Skeletal muscle satellite cell (primary cell): ENCODE measurements around the gene GEMIN7. TPM values are rescaled to one million over a fixed set of nuclear protein-coding genes. Genes with fewer than 3 reads are reported as not detected.
A peak's percentile ranks its signal among the peaks of the same experiment; 100 is the strongest.

Source experiments
- H3K27me3 ChIP-seq: 2 replicates; pipeline ENCODE4 v1.7.0; 2013; ENCODE audit warnings: low read length; ENCODE audit not compliant: control insufficient read depth, insufficient read depth
- H3K36me3 ChIP-seq: 2 replicates; pipeline ENCODE4 v1.7.0; 2013; ENCODE audit warnings: mild to moderate bottlenecking, control low read depth, low read length; ENCODE audit not compliant: insufficient read depth
- H3K4me1 ChIP-seq: 2 replicates; pipeline ENCODE4 v1.7.0; 2013; ENCODE audit warnings: low read length; ENCODE audit not compliant: control insufficient read depth, insufficient read depth
- H3K4me2 ChIP-seq: 2 replicates; pipeline ENCODE4 v1.7.0; 2013; ENCODE audit warnings: mild to moderate bottlenecking, low read length
- H3K4me3 ChIP-seq: 2 replicates; pipeline ENCODE4 v1.7.0; 2013; ENCODE audit warnings: low read length
- H3K9ac ChIP-seq: 2 replicates; pipeline ENCODE4 v1.7.0; 2013; ENCODE audit warnings: mild to moderate bottlenecking, low read depth, low read length, moderate library complexity
- H3K9me3 ChIP-seq: replicated peaks from 2 replicates; pipeline ENCODE4 v1.7.0; 2013; ENCODE audit warnings: mild to moderate bottlenecking, control low read depth, low read length
- total RNA-seq: library from RNA; depleted of rRNA; stranded (reverse); fragments of >200 nt; gene quantifications from 2 replicates; pipeline ENCODE4 v1.2.3, GENCODE V29; 2012; rRNA removed

The GEMIN7 gene
- total RNA-seq = 20.8 and 29.7 TPM in 2 replicates

GRCh38 chr19:45079063-45079910, at the start of gene GEMIN7:
GEMIN7 (plus strand) TSS chr19:45079260; CDS start chr19:45090115, 10,855 bp downstream.
- H3K4me2 ChIP-seq = peak within 1 kb of the TSS; percentile 78
- H3K4me1 ChIP-seq = peaks cover 21% of the 10 kb centered on the region
- H3K36me3 ChIP-seq = peaks cover 7% of the 10 kb centered on the region
- H3K9me3 ChIP-seq = no peaks in the 10 kb centered on the region
- H3K4me3 ChIP-seq = peak within 1 kb of the TSS; percentile 94
- H3K9ac ChIP-seq = peak within 1 kb of the TSS; percentile 93
- no peaks in the 10 kb centered on the region for H3K27me3 ChIP-seq

GRCh38 chr19:45030825-45031224, 48.2 kb upstream of the GEMIN7 start:
- H3K27me3 ChIP-seq = no peaks in the 10 kb centered on the region
- H3K4me3 ChIP-seq = no peak overlapping the region
- no peaks in the 10 kb centered on the region for H3K4me1 ChIP-seq
- H3K9me3 ChIP-seq = no peaks in the 10 kb centered on the region
- H3K36me3 ChIP-seq = peaks cover 20% of the 10 kb centered on the region
- H3K4me2 ChIP-seq = no peak overlapping the region
- H3K9ac ChIP-seq = no peak overlapping the region

GRCh38 chr19:45032421-45032820, 46.6 kb upstream of the GEMIN7 start:
- Histone ChIP-seq H3K9me3 (no peaks in the 10 kb centered on the region), H3K4me1 (no peaks in the 10 kb centered on the region), H3K4me3 (no peak overlapping the region), H3K4me2 (no peak overlapping the region), H3K9ac (no peak overlapping the region), H3K27me3 (no peaks in the 10 kb centered on the region), H3K36me3 (peaks cover 20% of the 10 kb centered on the region)

- Histone ChIP-seq H3K9me3 (no peaks in the 10 kb centered on the region), H3K4me3 (no peak overlapping the region), H3K27me3 (no peaks in the 10 kb centered on the region), H3K4me2 (no peak overlapping the region), H3K9ac (no peak overlapping the region), H3K36me3 (peaks cover 26% of the 10 kb centered on the region), H3K4me1 (peaks cover 12% of the 10 kb centered on the region)
Observed at GRCh38 chr19:45035755-45036154, 43.3 kb upstream of the GEMIN7 start.

GRCh38 chr19:45037393-45038169, 41.5 kb upstream of the GEMIN7 start:
- no peak overlapping the region for H3K4me3 ChIP-seq
- H3K36me3 ChIP-seq = peaks cover 35% of the 10 kb centered on the region
- H3K9me3 ChIP-seq = no peaks in the 10 kb centered on the region
- H3K27me3 ChIP-seq = no peaks in the 10 kb centered on the region
- H3K4me2 ChIP-seq = no peak overlapping the region
- no peak overlapping the region for H3K9ac ChIP-seq
- H3K4me1 ChIP-seq = peaks cover 12% of the 10 kb centered on the region

GRCh38 chr19:45038931-45039893, 39.8 kb upstream of the GEMIN7 start, which contains the start of gene CLASRP:
CLASRP (plus strand) TSS chr19:45039045; CDS start chr19:45040213, 1,168 bp downstream.
- Histone ChIP-seq H3K27me3 (no peaks in the 10 kb centered on the region), H3K4me2 (peak within 1 kb of the TSS; percentile 93), H3K4me3 (peak within 1 kb of the TSS; percentile 99), H3K36me3 (peaks cover 42% of the 10 kb centered on the region), H3K9ac (peak within 1 kb of the TSS; percentile 100), H3K9me3 (no peaks in the 10 kb centered on the region), H3K4me1 (peaks cover 12% of the 10 kb centered on the region)

- H3K27me3 ChIP-seq = no peaks in the 10 kb centered on the region
- peak overlapping the region; percentile 100 for H3K9ac ChIP-seq
- peak overlapping the region; percentile 99 for H3K4me3 ChIP-seq
- peak overlapping the region; percentile 93 for H3K4me2 ChIP-seq
- peaks cover 48% of the 10 kb centered on the region for H3K36me3 ChIP-seq
- no peaks in the 10 kb centered on the region for H3K9me3 ChIP-seq
- peaks cover 12% of the 10 kb centered on the region for H3K4me1 ChIP-seq
Observed at GRCh38 chr19:45040059-45040771, 38.8 kb upstream of the GEMIN7 start.

GRCh38 chr19:45041125-45041524, 37.9 kb upstream of the GEMIN7 start:
- Histone ChIP-seq H3K27me3 (no peaks in the 10 kb centered on the region), H3K36me3 (peaks cover 50% of the 10 kb centered on the region), H3K4me2 (no peak overlapping the region), H3K9ac (no peak overlapping the region), H3K4me1 (peaks cover 12% of the 10 kb centered on the region), H3K9me3 (no peaks in the 10 kb centered on the region), H3K4me3 (no peak overlapping the region)

- Histone ChIP-seq H3K9ac (no peak overlapping the region), H3K4me3 (no peak overlapping the region), H3K4me1 (no peaks in the 10 kb centered on the region), H3K27me3 (no peaks in the 10 kb centered on the region), H3K36me3 (peaks cover 47% of the 10 kb centered on the region), H3K9me3 (no peaks in the 10 kb centered on the region), H3K4me2 (no peak overlapping the region)
Observed at GRCh38 chr19:45045671-45046353, 33.2 kb upstream of the GEMIN7 start.

GRCh38 chr19:45046355-45046754, 32.7 kb upstream of the GEMIN7 start:
- Histone ChIP-seq H3K4me2 (no peak overlapping the region), H3K9me3 (no peaks in the 10 kb centered on the region), H3K36me3 (peaks cover 43% of the 10 kb centered on the region), H3K9ac (no peak overlapping the region), H3K4me1 (no peaks in the 10 kb centered on the region), H3K27me3 (no peaks in the 10 kb centered on the region), H3K4me3 (no peak overlapping the region)
